ENCODE data around the gene OR5B3.
"Not testable (repeated sequence)": the region's sequence is repeated elsewhere in the genome, so short reads cannot be mapped to it uniquely, and the experiment has no call there.

OR5B3 gene

GRCh38 chr11:58406774-58407173, at the start of gene OR5B3:
Gene OR5B3, minus strand, starts transcription at chr11:58406874. Its CDS starts 3,465 bp downstream, at chr11:58403409.
- DNase-seq = no peak

GRCh38 chr11:58451585-58451984, 44.9 kb upstream of the OR5B3 start:
- no peak for DNase-seq

GRCh38 chr11:58446294-58446693, 39.6 kb upstream of the OR5B3 start:
- DNase-seq = no peak

DNA sequence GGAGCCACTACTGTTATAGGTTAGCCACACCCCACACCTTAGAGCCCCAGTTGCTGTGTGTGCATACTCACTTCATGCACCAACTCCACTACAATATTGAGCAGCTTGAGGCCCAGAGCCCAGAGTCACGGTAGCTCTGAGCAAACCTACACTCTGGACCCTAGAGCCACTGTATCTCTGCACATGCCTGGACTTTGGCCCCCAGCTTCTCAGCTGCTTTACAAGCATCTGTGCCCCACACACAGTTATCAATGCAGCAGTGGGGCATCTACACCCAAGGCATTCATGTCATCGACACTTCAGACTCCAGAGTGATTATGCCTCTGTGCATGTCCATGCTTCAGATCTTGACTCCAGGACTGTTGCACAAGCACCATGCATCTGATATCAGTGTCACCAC, 37.6 kb upstream of the OR5B3 start:
- DNase-seq = no peak

- DNase-seq = no peak
Observed at GRCh38 chr11:58442136-58442535, 35.5 kb upstream of the OR5B3 start, which contains the start of gene OR5B12. Gene OR5B12, minus strand, starts transcription at chr11:58442236. Its CDS starts 2,085 bp downstream, at chr11:58440151.

GRCh38 chr11:58438486-58438885, 31.8 kb upstream of the OR5B3 start:
- no peak for DNase-seq

DNA sequence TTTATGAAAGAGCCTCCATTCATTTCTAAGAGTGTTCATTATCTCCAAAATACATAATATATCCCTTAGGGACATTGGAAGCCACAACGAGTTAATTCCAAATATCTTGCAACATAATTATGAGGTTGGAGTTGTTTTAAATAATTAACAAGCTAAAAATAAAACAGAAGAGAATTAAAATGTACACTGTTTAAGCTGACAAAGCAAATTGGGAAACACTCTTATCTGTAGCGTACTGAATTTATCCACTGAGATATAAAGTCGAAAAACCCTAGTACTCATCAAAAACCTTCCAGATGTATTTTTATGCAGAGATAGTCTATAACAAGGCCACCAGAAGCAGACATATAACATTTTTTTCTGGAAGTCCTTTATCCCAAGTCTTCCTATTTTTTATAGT, 27.5 kb upstream of the OR5B3 start:
- DNase-seq = no peak

GRCh38 chr11:58433638-58434203, 27.0 kb upstream of the OR5B3 start:
- no peak for DNase-seq

GRCh38 chr11:58429273-58429672, 22.6 kb upstream of the OR5B3 start:
- no peak for DNase-seq

GRCh38 chr11:58428021-58428420, 21.3 kb upstream of the OR5B3 start, which contains the start of gene OR5B2:
Gene OR5B2, minus strand, starts transcription at chr11:58428121. Its CDS starts 4,860 bp downstream, at chr11:58423261.
- no peak for DNase-seq

GRCh38 chr11:58399622-58400021, 7.1 kb downstream of the OR5B3 start:
- not testable (repeated sequence) for DNase-seq

DNA sequence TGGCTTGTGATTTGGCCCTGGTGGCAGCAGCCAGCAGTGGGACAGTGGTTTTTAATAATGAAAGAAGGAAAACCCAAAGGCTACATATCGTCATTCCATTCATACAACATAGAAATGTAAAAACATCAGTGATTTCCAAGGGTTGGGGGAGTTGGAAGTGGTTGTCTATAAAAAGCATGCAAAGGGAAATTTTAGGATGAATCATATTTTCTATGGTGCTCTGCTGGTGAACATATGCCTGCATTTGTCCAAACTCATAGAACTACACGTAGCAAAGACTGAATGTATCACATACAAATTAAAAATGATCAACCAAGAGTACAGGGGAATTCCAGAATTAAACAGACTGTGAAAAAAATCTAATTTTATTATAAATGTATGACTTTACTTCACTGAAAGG, 11.1 kb downstream of the OR5B3 start:
- no peak for DNase-seq

- DNase-seq = no peak
Observed at GRCh38 chr11:58394195-58394594, 12.5 kb downstream of the OR5B3 start.

- DNase-seq = no peak
Observed at GRCh38 chr11:58392746-58393145, 13.9 kb downstream of the OR5B3 start.

DNA sequence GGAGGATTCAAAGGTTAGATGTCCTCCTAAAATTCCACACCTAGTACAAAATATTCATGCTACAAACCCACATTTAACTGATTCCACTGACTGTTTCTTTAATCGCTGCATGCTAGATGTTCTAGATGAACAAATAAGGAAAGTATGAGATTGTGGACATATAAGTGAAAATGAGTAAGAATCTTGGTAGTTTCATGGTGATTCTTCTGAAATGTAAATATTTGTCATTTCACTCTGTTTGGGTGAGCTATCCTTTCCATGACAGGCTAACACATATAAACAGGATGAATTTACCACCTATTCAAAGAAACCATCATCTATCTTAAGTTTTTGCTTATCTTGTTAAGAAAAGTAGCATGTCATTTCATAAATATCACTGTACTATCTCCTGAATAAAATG, 14.8 kb downstream of the OR5B3 start:
- no peak for DNase-seq

DNA sequence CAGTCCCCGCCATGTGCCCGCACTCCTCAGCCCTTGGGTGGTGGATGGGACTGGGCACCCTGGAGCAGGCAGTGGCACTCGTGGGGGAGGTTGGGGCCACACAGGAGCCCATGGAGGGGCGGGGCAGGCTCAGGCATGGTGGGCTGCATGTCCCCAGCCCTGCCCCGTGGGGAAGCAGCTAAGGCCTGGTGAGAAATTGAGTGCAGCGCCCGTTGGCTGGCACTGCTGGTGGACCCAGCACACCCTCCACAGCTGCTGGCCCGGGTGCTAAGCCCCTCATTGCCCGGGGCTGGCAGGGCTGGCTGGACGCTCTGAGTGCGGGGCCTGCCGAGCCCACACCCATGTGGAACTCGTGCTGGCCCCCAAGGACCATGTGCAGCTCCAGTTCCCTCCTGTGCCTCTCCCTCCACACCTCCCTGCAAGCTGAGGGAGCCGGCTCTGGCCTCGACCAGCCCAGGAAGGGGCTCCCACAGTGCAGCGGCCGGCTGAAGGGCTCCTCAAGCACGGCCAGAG, 16.1 kb downstream of the OR5B3 start:
- no peak for DNase-seq

DNA sequence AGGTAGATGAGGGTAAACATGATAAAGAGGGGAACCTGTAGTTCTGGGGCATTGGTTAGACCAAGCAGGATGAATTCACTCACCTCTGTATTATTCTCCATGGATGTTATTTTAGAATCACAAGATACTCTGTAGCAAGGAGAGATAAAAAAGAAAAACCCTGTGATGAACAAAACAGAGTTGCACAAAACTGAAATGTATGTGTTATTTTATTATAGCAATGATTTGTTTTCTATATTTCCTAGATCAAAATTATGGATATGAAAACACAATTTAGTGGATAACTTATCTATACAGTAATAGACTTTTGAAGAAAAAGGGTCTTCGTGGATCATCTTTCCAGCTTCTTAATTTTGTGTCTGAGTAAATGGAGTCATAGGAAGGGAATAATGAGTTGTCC, 47.7 kb downstream of the OR5B3 start, which contains the start of gene OR5B17:
OR5B17 (minus strand) TSS at position 101 of the 400 bp plus-strand sequence; CDS start at position 101, 0 bp downstream.
- no peak for DNase-seq

DNA sequence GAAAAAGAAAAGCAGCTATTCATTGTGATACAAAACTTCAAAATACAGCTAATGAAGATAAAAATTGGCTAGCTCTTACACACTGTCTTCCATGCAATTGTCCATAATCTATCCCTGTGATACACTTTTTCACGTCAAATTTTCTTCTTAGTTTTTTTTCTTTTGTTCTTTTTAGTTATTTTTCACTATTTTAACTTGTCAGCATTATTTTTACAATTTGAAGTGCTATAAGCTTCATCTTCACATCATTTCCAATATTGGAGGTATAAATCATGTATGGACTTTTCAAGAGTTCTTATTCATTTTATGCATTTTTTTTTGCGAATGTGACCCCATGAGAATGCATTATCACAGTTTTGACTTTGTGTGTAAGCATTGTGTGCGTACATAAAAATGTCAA, 51.9 kb downstream of the OR5B3 start:
- no peak for DNase-seq

Measured in DMS 273 treated with DMSO at 0.1 percent for 48 hours (cell line).